ENCODE results near the gene TFDP2.
A peak's percentile ranks its signal among the peaks of the same experiment; 100 is the strongest.
"Not testable (repeated sequence)": the region's sequence is repeated elsewhere in the genome, so short reads cannot be mapped to it uniquely, and the experiment has no call there.

The TFDP2 gene, protein sequence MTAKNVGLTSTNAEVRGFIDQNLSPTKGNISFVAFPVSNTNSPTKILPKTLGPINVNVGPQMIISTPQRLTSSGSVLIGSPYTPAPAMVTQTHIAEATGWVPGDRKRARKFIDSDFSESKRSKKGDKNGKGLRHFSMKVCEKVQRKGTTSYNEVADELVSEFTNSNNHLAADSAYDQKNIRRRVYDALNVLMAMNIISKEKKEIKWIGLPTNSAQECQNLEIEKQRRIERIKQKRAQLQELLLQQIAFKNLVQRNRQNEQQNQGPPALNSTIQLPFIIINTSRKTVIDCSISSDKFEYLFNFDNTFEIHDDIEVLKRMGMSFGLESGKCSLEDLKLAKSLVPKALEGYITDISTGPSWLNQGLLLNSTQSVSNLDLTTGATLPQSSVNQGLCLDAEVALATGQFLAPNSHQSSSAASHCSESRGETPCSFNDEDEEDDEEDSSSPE

DNA sequence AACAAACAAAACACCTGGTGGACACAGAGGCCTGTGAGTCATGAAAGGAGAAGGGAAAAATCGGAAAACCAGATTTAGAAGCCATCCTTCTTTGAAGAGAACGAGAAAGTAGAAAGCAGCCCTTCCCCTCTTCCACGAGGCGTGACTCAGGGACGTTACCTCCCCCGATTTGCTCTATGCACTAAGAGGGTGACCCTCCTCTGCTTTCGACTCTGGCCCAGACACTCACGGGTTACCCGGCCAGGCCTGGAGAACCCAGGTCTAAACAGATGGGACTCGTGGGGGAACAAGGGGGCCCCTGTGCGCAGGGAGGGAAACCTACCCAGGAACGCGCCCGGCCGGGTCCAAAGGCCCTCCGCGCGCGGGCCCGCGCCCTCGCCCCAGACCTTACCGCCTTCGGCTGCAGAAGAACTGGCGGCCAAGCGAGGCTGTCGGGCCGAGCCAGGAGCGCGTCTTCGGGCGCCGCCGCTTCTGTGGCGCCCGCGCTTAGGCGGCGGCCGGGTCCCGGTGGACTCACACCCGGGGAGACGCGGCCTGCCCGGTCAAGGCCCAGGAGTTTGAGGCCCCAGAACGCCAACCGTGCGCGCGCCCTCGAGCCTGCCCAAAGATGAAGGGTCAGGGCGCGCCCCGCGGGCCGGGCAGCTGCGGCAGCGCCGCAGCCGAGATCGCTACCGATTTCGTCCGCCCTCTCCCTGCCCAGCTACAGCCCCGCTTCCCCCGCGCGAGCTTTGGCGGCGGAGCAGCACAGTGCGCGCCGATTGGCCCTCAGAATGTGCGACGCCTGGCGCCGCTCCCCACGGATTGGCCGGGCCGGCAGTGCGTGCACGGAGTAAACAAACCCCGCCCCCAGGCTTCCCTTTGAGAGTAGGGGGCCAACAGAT, at the start of gene TFDP2:
Gene TFDP2, minus strand, starts transcription at position 753 of the 881 bp plus-strand sequence. CDS start 47,795 bp downstream, outside the sequence.
- DNase-seq = peak; percentile 91 to 95

DNA sequence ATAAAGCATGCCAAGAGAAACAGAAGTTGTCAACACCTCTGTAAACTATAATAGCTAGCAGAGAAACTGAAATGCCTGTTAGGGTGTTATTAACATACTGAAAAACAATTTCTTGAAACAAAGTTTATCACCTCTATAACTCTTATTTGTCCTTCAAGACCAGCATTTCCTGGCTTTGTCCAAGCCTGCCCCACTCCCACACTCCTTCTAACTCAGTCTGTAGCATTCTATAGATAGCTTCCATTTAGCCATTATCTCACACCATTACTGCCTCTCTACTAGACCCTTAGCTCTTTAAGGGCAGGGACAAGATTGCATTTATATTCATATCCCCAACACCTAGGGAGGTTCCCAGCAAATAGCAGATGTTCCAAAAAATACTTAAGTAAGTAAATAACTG, 39.5 kb upstream of the TFDP2 start:
- no peak for DNase-seq

DNA sequence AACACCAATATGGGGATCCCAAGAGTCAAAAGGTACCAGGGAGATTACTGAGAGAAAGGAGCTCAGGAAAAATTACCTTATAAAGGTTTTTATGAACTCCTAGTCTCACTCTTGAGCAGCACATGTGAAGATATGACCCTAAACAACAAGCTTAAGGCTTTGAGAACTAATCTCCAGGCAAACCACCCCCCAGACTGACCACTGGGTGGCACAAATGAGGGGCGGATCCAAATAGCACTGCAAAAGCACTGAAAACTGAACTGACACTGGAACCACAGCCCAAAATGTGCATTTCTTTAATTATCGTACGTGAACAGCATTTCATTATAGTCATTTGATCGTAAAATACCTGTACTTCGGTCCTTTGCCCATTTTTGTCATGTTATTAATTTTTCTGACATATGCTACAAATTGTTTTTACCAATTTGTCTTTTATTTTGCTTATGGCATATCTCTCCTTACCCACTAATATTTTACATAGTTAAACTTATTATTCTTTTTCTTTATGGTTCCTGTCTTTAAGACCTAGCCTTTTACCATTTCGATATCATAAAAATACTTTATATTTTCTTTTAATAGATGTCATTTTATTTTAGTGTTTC, 31.5 kb upstream of the TFDP2 start:
- DNase-seq = peak in 1 of 2 experiments; percentile 17

DNA sequence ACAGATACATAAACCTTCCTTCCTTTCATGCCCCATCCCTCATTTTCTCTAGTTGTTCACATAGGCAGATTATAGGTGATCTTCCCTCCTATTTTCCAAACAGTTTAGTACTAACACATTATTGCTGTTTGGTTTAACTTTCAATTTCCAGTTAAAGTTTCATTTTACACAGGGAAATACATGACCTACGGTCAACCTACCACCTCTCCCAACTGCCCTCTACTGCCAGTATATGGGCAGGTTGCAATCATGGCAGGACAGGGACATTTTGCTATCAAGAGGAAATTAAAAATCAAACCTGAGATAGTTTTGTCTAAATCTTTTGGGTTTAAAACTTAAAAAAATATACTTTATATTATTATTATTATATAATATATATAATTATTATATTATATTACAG, 26.1 kb upstream of the TFDP2 start:
- DNase-seq = no peak

DNA sequence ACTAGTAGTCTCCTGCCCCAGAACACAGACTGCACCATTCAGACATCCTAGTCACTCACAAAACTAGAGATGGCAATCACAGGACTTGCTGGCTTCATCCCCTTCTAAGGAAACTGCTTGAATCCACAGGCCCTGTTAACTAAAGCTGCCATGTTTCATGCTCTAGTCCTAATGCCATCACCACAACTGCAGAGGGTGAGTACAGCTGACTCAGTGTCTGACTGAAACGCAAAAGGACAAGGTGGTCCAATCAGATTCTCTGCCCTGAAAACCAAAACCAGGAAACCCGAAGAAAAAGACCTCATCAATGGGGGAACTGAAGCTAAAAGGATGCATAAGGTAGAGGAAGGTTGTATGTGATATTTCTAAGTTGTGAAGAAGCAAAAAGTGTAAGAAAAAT, 25.2 kb upstream of the TFDP2 start:
- DNase-seq = no peak

DNA sequence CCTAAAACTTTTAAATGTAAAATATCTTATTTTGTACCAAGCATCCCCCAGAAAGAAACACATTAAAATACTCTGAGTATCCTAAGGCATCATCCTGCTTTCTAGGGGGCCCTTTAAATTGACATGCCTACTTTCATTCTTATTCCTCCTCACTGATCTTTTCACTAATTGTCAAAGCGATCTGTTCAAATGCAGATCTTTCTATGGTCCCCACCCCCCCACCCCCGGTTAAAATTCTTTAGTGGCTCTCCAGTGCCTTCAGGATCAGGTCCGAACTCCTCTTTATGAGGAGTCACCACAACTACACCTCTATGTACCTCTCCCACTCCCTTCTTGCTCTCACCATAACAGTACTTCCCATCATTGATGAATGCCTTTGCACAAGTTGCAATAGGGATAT, 19.2 kb upstream of the TFDP2 start:
- DNase-seq = no peak

DNA sequence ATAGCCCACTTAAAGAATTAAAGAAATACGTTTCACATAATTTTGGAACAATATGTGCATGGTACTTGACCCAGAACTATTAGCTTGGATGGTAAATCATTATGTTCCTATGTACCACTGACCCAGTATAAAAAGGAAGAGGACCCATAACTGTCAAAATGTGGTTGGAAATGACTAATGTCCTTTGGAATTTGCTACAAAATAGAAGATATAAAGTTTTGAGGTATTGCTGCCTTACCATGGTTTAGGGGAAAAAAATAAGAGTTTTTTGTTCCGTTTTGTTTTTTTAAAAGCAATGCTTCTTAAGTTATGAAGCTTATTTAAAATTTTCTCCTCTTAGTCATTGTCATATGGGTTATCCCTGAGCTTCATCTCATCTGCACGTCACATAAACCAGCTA, 15.8 kb upstream of the TFDP2 start:
- no peak for DNase-seq

DNA sequence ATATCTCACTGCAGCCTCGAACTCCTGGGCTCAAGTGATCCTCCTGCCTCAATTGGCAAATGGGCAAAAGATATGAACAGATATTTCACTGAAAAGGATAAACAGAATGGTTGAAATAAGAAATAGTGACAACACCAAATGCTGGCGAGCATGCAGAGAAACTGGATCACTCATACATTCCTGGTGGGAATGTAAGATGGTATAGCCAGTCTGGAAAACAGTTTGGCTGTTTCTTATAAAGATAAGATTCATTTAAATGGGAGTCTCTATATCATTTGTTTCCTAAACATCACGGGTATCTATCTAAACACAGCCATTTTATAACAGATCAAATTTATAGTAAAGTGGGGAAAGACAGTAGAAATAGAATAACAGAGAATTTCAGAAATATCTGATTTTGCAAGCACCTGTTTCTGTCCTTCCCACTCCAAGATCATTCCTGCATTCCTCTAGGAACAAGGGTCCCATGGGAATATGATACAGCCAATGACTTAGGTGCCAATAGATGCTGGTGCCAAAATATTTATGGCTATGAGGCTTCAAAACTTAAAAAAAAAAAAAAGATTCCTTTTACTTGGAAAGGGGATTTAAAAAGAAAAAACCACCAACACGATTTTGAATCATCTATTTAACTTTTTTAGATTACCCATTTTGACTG, 9.9 kb upstream of the TFDP2 start:
- no peak for DNase-seq

DNA sequence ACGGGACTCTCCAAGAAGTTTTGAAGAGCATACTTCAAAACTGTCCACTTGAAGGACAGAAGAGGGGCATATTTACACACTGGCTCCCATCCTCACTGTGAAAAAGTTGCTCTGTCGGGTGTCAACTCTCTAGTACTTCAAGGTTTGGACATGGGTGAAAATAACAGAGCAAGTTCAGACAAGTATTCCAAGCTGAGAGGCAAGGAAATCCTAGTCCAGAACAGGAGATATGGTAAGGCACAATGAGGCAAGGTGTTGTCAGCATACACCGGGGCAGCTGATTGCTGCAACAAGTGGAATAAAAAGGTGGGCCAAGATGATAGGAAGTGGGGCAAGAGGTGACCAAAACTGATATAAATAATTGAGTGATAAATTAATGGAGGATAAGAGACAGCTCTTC, 4.8 kb upstream of the TFDP2 start:
- no peak for DNase-seq

DNA sequence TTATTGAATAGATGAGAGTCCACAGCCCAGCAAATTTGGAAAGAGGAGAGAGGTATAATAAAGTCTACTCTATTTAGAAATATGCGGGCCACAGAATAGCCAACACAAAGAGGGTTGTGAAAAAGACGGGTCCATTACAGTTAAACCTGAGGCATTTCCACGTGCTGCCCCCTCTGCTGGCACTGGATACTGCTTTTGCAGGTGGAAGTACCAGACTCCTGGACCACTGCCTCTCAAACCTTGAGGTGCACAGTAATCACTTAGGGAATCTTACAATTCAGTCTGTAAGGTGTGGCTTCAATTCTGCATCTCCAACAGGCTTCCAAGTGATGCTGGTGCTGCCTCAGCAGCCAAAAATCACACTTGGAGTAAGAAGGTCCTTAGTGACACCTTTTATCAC, 3.0 kb upstream of the TFDP2 start:
- DNase-seq = peak in 1 of 2 experiments; percentile 10

DNA sequence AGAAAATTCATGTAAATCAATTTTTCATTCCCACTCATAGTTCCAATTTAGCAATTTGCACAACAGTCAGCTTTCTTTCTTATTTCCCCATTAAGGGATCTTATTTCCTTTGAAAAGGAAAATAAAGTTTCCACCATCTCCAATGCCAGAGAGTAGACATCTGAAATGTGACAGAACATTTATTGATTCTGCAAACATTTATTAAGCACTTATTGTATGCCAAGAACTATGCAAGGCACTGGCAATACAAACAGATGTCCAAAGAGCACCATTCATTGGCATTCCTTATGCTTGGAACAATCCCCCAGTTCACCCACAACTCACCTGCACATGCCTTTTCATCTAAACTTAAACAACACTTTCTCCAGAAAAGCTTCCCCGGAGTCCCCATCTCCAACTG, 2.5 kb upstream of the TFDP2 start:
- DNase-seq = no peak

DNA sequence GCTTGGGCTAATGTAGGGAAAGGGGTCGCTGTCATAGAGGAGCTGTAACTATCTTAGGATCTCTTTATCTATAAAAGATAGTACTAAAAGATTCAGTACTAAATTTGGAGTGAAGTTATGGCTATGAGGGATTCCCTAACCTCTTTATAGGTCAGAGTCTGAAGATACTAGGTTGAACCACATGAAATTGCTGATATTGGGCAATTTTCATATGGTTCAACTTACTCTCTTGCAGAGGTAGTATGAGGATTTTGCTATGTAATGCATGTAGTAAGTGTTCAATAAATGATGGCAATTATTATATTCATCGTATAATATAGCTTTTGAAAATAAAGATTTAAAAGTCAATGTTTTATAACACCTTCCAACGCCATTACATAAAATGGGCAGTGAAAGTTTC, 1.9 kb upstream of the TFDP2 start:
- no peak for DNase-seq

DNA sequence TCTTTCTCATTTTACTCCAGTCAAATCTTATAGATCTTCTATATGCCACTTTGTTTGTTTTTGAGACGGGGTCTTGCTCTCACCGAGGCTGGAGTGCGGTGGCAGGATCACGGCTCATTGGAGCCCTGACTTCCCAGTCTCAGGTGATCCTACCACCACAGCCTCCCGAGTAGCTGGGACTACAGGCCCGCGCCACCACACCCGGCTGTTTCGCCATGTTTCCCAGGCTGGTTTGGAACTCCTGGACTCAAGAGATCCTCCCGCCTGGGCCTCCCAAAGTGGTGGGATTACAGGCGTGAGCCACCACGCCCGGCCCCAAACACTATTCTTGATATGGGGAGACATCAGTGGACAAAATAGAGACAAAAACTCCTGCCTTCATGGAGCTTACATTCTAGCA, 927 bp upstream of the TFDP2 start:
- DNase-seq = no peak

DNA sequence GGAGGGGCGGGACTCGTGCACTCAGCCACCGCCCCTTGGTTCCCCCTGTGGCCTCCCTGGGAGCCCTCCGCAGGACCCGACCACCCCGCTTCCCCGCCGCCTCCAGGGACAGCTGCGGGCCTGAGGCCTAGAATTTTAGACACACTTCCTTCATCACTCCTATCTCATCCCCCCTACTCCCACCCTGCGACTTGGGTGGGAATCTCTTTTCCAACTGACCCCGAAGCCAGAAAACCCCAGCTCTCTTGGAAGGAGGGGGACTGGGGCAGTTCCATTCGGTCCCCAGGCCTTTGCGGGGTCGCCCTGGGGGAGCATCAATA, 289 bp upstream of the TFDP2 start:
- DNase-seq = no peak

DNA sequence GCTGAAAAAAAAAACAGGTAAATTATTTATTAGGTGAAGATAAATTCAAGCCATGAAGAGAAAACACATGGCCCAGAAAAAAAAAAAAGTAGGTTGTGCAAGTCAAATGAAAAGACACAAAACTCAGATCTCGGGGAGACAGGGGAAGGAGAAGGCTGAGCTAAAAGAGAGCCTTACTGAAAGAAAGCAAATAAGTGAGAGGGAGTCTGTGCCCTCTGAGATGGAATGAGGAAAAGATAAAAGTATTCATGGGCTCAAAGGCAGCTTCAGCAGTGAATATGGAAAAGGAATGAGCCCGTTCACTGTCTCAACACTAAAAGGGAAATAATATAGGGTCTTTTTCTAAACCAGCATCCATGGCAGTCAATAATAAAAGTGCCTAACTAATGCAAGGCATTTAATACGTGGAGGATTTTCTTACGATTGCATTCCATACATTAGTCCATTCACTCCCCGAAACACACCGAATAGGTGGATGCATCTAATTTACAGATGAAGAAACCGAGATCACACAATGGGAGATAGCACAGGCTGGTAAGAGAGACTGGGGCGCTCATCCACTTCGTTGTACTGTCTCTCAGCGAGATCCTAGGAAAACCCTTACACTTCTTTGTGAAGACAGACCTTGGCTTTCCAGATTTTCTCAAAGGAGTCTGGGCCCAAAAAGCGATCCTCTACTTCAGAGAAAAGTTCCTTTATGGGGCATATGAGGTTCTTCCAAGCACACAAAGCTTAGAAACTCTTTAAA, 1.1 kb downstream of the TFDP2 start:
- DNase-seq = no peak

DNA sequence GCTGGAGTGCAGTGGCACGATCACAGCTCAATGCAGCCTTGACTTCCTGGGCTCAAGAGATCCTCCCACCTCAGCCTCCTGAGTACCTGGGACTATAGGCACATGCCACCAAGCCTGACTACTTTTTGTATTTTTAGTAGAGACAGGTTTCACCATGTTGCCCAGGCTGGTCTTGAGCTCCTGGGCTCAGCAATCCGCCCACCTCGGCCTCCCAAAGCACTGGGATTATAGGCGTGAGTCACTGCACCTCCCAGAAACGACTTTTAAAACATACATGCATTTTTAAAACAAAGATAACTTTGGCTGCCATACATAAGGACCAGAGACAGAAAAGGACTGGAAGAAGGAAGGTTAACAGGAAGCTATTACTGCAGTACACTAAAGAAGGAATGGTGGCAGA, 4.8 kb downstream of the TFDP2 start:
- not testable (repeated sequence) for DNase-seq

DNA sequence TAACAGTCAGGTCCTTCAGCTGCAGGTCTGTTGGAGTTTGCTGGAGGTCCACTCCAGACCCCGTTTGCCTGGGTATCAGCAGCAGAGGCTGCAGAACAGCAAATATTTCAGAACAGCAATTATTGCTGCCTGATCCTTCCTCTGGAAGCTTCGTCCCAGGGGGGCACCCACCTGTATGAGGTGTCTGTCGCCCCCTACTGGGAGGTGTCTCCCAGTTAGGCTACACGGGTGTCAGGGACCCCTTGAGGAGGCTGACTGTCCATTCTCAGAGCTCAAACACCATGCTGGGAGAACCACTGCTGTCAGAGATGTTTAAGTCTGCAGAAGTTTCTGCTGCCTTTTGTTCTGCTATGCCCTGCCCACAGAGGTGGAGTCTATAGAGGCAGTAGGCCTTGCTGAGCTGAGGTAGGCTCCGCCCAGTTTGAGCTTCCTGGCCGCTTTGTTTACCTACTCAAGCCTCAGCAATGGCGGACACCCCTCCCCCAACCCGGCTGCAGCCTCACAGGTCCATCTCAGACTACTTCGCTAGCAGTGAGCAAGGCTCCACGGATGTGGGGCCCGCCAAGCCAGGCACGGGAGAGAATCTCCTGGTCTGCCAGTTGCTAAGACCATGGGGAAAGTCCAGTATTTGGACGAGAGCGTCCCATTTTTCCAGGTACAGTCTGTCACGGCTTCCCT, 8.6 kb downstream of the TFDP2 start:
- not testable (repeated sequence) for DNase-seq

DNA sequence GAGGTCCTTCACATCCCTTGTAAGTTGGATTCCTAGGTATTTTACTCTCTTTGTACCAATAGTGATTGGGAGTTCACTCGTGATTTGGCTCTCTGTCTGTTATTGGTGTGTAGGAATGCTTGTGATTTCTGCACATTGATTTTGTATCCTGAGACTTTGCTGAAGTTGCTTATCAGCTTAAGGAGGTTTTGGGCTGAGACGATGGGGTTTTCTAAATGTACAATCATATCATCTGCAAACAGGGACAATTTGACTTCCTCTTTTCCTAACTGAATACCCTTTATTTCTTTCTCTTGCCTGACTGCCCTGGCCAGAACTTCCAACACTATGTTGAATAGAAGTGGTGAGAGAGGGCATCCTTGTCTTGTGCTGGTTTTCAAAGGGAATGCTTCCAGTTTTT, 12.3 kb downstream of the TFDP2 start:
- not testable (repeated sequence) for DNase-seq

DNA sequence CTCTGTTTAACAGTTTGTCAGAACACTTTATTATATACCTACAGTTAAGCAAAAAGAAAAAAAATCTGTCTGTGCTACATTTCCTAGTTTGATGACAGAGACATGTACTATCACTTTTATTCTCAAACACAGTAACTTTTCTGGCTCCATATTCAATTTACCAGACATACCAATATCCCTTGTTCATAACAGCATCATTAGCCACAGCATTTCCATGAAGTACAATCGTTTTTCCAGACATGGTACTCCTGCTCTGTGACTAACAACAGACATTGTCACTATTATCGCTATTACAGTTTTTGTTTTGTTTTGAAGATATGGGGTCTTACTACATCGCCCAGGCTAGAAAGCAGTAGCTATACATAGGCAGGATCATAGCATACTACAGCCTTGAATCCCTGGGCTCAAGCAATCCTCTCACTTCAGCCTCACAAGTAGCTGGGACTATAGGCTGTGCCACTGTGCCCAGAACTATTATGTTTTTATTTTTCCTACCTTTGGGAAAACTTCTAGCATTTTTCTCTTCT, 14.5 kb downstream of the TFDP2 start:
- no peak for DNase-seq

DNA sequence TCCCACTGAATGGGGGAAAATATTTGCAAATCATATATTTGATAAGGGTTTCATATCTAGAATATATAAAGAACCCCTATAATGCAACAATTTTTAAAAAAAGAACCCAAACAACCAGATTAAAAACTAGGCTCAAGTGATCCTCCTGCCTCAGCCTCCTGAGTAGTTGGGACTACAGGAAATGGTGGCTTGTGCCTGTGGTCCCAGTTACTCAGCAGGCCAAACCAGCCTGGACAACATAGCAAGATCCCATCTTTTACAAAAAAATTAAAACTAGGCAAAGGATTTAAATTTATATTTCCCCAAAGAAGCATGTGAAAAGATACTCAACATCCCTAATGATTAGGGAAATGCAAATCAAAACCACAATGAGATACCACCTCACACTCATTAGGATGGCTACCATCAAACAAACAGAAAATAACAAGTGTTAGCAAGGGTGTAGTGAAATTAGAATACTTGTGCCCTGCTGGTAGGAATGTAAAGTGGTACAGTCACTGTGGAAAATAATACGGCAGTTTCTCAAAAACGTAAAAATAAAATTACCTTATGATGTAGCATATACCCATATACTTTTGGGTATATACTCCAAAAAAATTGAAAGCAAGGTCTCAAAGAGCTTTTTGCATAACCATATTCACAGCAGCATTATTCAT, 19.7 kb downstream of the TFDP2 start:
- DNase-seq = no peak
